ENCODE results near the gene TMEM225B. TPM values are rescaled to one million over a fixed set of nuclear protein-coding genes. Genes with fewer than 3 reads are reported as not detected.
"Not testable (repeated sequence)": the region's sequence is repeated elsewhere in the genome, so short reads cannot be mapped to it uniquely, and the experiment has no call there.

TMEM225B gene
- total RNA-seq, 1 donor from 2014 or later = 0.43 TPM

DNA sequence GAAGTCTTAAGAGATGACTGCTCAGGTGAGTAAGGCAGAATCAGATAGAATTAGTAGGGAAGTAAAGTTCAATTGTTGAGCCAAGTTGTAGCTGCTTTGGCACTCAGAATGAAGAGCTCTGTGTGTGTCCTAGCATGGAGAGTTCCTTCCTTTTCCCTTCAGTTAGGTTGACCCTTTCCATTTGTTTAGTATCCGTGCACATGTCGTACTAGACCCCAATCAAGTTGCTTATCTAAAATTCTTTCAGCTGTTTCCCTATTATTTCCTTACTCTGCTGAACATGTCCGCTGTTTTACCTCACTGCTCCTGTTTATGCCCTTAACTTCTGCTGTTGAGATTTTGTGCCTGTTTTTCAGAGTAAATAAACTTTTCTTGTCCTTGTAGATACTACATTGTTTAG, 26.3 kb upstream of the TMEM225B start:
- Histone ChIP-seq H3K27me3 (no peaks in the 10 kb centered on the region), H3K4me3 (no peak overlapping the region), H3K36me3 (peaks cover 17 to 51% of the 10 kb centered on the region in 2 donors), H3K4me1 (no peaks in the 10 kb centered on the region), H3K27ac (no peak overlapping the region), H3K9me3 (no peaks in the 10 kb centered on the region)
- no peak for DNase-seq (ENCODE audit: low spot score in 2 of 2)
- intact Hi-C loops (cut with DNase I) = no loop called here
- TF ChIP-seq, protein P1, sequence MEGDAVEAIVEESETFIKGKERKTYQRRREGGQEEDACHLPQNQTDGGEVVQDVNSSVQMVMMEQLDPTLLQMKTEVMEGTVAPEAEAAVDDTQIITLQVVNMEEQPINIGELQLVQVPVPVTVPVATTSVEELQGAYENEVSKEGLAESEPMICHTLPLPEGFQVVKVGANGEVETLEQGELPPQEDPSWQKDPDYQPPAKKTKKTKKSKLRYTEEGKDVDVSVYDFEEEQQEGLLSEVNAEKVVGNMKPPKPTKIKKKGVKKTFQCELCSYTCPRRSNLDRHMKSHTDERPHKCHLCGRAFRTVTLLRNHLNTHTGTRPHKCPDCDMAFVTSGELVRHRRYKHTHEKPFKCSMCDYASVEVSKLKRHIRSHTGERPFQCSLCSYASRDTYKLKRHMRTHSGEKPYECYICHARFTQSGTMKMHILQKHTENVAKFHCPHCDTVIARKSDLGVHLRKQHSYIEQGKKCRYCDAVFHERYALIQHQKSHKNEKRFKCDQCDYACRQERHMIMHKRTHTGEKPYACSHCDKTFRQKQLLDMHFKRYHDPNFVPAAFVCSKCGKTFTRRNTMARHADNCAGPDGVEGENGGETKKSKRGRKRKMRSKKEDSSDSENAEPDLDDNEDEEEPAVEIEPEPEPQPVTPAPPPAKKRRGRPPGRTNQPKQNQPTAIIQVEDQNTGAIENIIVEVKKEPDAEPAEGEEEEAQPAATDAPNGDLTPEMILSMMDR (IDR thresholded peaks at IDR 0.05) = no peak

DNA sequence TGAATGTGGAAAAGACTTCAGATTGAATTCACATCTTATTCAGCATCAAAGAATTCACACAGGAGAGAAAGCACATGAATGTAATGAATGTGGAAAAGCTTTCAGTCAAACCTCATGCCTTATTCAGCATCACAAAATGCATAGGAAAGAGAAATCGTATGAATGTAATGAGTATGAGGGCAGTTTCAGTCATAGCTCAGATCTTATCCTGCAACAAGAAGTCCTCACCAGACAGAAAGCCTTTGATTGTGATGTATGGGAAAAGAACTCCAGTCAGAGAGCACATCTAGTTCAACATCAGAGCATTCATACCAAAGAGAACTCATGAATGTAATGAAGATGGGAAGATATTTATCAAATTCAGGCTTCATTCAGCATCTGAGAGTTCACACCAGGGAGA, 24.8 kb upstream of the TMEM225B start:
- intact Hi-C loops (cut with DNase I) = no loop called here
- no peaks in the 10 kb centered on the region for H3K4me1 ChIP-seq
- peaks cover 17 to 45% of the 10 kb centered on the region in 2 donors for H3K36me3 ChIP-seq
- TF ChIP-seq, protein P1 (IDR thresholded peaks at IDR 0.05) = no peak
- no peak overlapping the region for H3K4me3 ChIP-seq
- H3K9me3 ChIP-seq = no peaks in the 10 kb centered on the region
- no peak overlapping the region for H3K27ac ChIP-seq
- no peaks in the 10 kb centered on the region for H3K27me3 ChIP-seq
- DNase-seq (ENCODE audit: low spot score in 2 of 2) = no peak

DNA sequence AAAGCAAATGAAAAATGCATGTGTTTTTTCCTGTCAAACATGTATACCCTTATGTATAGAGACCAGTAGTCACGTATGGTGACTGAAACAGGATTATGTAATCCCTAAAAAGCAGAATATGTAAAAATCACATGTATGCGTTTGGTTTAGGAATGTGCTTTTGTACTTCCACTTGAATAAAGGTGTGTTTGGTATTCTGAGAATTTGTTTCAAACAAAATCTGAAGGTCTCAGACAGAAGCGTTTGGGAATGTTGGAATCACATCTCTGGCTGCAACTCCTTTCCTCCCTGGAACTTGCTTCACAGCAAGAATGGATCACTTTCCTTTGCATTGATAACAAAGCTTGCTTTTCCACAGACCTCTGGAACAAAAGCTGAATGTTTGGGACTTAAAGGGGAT, 21.8 kb upstream of the TMEM225B start:
- DNase-seq (ENCODE audit: low spot score in 2 of 2) = no peak
- Histone ChIP-seq H3K9me3 (no peaks in the 10 kb centered on the region), H3K36me3 (peaks cover 9 to 29% of the 10 kb centered on the region in 2 donors), H3K27ac (no peak overlapping the region), H3K4me1 (no peaks in the 10 kb centered on the region), H3K4me3 (no peak overlapping the region), H3K27me3 (no peaks in the 10 kb centered on the region)
- TF ChIP-seq, protein P1 (IDR thresholded peaks at IDR 0.05) = no peak
- intact Hi-C loops (cut with DNase I) = no loop called here

DNA sequence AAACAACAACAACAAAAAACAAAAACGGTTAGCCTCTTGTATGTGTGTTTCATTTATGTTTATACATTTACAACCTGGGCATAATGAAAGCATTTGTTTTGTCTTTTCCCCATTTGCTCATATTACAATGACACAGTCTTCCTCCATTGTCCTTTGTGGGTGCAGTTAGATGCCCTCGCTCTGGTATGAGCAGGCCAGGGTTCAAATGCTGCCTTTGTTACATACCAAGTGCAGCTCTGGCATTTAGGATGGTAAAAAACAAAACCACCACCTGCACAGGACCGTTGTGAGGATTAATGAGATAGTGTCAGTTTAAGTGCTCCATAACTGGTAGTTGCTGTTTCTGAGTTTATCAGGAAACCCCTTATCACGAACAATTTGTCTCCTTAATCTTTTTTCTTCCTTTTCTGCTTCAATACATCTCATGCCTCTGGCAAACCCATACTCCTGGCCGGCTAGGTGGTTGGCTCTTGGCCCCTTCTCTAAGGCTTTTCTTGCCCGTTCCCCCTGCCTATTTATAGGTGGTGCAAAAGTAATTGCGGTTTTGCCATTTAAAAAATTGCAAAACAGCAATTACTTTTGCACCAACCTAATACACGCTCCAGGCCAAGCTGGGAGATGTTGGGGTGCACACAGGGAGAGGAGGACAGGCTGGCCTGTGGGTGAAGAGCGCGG, 18.6 kb upstream of the TMEM225B start:
- no peak for DNase-seq (ENCODE audit: low spot score in 2 of 2)
- intact Hi-C loops (cut with DNase I) = no loop called here
- Histone ChIP-seq H3K36me3 (no peaks in the 10 kb centered on the region), H3K4me1 (no peaks in the 10 kb centered on the region), H3K27me3 (no peaks in the 10 kb centered on the region), H3K27ac (no peak overlapping the region), H3K4me3 (peak overlapping the region; percentile 80 to 87), H3K9me3 (no peaks in the 10 kb centered on the region)
- TF ChIP-seq, protein P1 (IDR thresholded peaks at IDR 0.05) = no peak

DNA sequence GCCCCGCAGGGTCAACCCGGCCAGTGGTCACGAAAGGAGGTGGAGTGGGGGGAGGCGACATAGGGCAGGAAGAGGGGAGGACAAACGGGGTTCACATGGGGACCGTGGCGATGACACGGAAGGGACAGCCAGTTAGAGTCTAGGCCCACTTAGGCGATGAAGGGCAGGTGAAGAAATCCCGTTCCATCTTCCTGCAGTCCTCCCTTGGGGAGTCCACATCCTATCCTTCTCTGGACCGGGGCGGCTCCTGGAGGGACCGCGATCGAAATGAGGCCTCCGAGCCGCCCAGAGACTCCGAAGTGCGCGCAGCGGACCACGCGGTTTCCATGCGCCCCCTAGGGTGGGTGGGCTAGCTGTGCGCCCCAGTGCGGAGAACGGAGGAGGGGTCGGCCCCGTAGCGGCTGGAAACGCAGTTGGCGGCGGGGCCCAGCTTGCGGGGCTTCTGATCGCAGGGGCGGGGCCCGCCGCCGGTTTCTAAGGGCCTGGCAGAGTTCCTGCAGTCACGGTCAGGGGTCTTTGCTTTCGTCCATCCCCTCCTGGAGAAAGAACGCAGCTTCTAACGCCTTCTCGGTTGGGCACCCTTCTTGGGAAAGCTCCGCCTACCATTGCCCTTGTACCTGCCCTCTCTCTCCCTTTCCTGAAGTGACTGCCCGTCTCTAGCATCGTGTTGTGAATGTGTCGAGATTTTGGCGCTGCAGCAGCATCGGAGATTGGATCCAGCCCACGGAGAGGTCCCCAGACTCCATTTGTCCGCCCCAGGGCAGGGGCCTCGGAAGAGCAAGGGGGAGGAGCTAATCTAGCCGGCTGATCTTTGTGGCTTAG, 17.9 kb upstream of the TMEM225B start:
- peak overlapping the region; percentile 80 to 87 for H3K4me3 ChIP-seq
- intact Hi-C loops (cut with DNase I) = no loop called here
- H3K36me3 ChIP-seq = no peaks in the 10 kb centered on the region
- DNase-seq (ENCODE audit: low spot score in 2 of 2) = no peak
- no peaks in the 10 kb centered on the region for H3K4me1 ChIP-seq
- peak overlapping the region in 1 of 2 donors; percentile 6 for H3K27ac ChIP-seq
- TF ChIP-seq, protein P1 (IDR thresholded peaks at IDR 0.05) = peak in 2 of 3 experiments; percentile 6 to 38
- H3K9me3 ChIP-seq = no peaks in the 10 kb centered on the region
- no peaks in the 10 kb centered on the region for H3K27me3 ChIP-seq

DNA sequence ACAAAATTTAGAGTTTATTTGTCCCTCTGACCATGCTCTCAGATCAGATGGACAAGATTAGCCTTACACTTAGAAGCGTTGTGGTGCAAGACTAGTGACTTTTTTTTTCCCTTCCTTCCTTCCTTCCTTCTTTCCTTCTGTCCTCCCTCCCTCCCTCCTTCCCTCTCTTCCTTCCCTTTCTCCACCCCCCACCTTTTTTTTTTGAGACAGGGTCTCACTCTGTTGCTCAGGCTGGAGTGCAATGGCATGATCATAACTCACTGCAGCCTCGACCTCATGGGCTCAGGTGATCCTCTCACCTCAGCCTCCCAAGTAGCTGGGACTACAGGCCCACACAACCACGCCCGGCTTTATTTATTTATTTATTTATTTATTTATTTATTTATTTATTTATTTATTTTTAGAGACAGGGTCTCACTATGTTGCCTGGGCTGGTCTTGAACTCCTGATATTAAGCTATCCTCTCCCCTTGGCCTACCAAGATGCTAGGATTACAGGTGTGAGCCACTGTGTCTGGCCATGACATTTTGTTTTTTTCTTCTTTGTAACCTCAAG, 17.2 kb upstream of the TMEM225B start:
- H3K9me3 ChIP-seq; H3K27ac ChIP-seq; H3K27me3 ChIP-seq; H3K4me1 ChIP-seq; H3K36me3 ChIP-seq; DNase-seq (ENCODE audit: low spot score in 2 of 2); intact Hi-C loops (cut with DNase I): not testable (repeated sequence)
- peak overlapping the region; percentile 80 to 87 for H3K4me3 ChIP-seq

Measured in ascending aorta (tissue), 2 donors.